ENCODE data around the gene TBX20.

The TBX20 gene, protein sequence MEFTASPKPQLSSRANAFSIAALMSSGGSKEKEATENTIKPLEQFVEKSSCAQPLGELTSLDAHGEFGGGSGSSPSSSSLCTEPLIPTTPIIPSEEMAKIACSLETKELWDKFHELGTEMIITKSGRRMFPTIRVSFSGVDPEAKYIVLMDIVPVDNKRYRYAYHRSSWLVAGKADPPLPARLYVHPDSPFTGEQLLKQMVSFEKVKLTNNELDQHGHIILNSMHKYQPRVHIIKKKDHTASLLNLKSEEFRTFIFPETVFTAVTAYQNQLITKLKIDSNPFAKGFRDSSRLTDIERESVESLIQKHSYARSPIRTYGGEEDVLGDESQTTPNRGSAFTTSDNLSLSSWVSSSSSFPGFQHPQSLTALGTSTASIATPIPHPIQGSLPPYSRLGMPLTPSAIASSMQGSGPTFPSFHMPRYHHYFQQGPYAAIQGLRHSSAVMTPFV

DNA sequence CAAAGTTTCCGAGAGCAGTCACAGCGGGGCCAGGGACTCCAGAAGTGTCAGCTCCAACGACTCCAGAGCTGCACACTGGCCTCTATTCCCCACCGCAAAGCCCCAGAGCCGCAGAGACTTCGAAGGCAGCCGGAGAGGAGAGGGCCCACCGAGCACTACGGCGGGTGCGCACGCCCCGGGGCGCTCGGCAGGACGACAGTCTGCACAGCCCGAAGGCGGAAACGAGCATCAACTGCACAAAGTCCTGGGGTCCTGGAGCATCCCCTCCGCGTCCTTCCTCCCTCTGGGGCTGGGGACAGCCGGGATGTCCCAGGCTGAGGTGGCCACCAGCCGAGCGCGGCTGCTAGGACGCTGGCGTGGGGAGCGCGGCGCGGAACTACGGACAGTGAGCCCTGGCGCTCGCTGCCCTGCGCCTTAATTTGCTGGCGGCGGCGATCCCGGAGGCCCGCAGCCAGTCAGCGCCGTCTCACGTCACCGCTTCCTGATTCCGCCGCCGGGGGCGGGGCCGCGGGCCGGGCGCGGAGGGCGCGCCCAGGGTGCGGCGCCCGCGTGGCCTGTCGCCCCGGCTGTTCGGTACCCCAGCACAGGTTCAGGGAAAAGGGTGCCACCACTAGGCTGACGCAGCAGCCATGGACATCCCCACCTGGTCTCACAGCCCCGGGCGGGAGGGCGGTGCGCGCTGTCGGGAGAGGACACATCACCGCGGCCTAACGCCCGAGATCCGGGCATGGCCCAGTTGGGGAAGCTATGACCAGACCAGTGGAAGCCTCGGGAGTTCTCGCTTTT lies at the start of gene TBX20:
TSS of gene TBX20 (minus strand) at position 391 of the 786 bp plus-strand sequence. CDS start 480 bp downstream, outside the sequence.
- DNase-seq, result peak; percentile 33 to 52

DNA sequence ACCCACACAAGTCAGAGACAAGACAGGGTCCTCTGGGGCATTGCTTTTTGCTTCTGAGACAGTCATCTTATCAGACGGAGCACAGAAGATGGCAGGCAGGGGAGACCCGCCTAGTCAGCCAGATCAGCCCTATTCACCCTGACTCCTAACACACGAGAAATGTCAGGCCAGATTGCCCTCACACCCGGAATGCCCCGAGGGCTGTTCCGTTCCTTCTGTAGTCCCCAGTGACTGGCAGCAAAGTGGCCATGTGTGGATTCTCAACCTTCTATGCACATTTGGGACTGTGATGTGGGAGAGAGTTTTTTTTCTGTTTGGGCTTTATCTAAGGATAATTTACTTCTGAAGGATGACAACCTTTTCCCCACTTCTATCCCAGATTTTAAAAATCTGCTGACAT lies 35.5 kb upstream of the TBX20 start:
- DNase-seq, result no peak

DNA sequence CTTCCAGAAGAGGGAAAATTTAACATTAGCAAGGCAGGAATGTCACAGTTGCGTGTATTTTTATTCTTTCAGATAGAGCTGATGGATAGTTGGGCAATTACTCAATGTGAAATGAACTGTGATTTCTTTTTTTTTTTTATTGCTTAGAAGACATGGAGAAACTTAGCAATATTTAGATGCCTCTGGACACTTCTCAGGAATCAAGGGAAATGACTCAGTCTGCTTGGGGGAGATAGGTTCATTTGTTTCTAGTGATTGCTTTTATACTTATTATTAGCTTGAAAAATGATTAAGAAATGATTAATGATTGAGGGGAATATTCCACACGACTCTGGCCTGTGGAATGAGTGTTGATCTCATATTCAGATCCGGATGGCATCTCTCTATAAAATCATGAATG lies 33.1 kb upstream of the TBX20 start:
- DNase-seq, result no peak

DNA sequence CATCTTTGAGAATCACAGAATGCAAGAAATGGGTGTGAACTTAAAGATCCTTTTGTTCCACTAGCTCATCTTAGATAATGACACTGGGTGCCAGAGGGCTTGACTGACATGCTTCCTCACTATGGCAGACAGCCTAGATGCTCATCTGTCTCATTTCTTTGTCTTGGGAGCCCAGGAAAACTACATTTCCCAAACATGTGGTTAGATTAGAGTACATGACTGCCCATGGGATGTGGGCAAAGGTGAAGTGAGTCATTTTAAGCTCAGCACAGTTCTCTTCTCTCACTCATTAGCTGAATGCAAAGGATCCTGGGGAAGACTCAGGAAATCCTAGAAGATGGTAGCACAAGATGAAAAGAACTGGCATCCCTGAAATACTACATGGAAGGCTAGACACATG lies 32.5 kb upstream of the TBX20 start:
- DNase-seq, result no peak

DNA sequence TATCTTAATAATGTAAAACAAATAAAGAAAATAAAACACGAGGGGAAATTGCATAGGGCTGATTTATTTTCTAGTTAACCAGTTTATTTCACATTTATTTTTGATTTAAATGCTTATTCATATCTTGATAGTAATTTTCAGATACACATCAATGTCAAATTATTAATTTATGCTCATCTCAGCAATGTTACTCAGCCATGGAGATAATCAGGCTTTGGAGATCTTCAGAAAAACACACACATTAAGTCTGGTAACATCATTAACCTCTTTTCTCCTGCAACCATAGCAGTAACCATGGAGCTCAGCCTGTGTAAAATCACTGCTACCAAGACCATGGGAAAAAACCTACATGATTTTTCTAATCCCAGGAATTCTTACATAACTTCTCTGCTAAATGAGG lies 31.9 kb upstream of the TBX20 start:
- DNase-seq, result no peak

DNA sequence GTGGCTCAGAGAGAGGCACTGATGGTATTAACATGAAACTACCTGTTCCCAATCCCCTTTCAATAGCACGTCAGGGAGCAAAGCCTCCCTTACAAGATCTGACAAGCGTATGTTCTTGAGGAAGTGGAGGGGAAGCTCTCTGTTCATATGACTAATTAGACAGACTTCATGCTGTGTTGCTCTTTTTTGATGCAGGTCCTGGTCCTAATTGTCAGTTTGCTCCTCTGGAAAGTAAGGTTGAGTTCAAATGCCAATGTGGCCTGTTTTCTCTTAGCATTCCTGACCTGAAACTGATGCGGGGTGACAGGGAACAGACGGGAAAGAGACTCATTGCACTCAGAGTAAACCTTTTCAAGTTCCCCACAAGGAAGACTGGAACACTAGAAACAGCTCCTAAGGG lies 27.0 kb upstream of the TBX20 start:
- no peak for DNase-seq

DNA sequence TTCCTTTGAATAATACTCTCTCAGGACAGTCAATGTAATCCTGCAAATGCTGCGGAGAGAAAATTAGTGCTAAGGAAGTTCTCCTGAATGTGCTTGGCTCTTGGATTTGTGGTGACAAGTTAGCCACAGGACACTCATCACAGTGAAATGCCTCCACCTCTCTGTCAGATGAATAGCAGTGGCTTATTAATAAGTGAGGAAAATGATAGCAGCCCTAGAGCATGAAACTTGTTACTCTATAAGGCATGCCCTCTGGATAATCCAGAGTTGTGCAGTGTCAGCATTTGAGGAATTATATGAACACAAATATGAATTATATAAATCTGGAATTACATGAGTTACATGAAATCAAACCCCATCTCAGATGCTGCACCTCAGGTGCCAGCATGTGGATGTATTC lies 23.5 kb upstream of the TBX20 start:
- no peak for DNase-seq

DNA sequence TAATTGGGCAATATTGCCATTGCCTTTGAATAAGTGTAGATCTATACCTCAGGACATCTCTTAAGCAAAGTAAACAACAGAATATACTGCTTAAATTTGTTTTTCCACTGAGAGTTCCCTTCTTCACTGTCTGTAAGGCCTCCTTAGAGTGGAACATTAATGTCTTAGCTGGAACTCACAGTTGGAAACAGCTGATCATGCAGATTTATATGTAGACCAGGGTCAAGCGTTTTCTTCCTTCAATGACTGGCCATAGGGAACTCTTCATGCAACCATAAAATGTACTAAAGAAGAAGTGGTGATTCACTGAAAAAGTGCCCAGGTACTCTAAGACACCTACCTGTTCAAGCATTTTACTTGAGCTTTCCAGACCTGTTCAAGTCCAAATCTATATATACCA lies 18.3 kb upstream of the TBX20 start:
- DNase-seq, result no peak

DNA sequence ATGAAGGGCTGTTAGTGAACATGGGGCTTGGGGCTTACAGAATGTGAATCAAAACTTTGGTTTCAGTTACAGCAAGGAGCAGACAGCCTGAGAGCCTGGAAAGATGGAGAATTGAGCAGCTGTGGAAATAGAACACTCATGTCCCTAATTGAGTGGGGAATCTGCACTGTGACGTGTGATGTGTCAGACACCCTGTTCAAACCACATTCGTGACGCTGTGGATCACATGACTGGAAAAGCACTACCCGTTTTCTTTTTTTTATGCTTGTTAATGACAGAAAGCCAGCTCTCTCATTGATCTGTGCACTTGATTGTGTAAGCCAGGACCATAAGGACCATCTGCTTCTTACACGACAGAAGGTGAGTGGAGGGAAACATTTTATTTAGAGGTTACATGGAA lies 15.1 kb upstream of the TBX20 start:
- no peak for DNase-seq

DNA sequence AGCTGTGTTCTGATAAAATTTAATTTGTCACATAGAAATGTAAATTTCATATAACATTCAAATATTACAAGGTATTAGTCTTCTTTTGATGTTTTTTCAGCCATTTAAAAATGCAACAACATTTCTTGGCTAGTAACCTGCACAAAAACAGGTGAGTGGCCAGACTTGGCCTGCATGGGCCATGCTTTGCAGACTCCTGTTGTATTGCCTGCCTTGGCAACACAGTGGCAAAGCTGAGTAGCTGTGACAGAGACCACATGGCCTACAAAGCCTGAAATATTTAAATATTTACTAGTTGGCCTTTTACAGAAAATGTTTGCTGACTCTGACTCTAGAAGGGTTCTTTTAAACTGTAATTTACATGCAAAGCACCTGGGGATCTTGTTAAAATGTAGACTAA lies 13.5 kb upstream of the TBX20 start:
- DNase-seq, result no peak

DNA sequence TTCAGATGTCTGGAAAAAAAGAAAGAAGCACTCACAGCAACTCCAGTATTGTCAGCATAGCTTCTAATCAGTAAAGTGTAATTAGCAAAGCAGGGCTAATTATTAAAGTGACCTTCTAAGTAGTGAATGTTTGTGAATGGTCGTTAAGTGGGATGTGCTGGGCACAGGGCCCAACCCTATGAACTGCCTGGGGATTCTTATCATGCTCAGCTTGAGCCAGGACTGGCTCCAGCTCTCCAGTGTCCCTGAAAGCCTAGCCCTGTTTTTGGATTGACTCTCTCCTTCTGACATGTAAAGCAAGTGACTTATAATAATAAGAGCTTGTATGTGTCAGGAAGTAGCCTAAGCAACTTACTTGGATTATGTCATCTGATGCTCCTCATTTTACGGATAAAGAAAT lies 9.5 kb upstream of the TBX20 start:
- DNase-seq, result no peak

DNA sequence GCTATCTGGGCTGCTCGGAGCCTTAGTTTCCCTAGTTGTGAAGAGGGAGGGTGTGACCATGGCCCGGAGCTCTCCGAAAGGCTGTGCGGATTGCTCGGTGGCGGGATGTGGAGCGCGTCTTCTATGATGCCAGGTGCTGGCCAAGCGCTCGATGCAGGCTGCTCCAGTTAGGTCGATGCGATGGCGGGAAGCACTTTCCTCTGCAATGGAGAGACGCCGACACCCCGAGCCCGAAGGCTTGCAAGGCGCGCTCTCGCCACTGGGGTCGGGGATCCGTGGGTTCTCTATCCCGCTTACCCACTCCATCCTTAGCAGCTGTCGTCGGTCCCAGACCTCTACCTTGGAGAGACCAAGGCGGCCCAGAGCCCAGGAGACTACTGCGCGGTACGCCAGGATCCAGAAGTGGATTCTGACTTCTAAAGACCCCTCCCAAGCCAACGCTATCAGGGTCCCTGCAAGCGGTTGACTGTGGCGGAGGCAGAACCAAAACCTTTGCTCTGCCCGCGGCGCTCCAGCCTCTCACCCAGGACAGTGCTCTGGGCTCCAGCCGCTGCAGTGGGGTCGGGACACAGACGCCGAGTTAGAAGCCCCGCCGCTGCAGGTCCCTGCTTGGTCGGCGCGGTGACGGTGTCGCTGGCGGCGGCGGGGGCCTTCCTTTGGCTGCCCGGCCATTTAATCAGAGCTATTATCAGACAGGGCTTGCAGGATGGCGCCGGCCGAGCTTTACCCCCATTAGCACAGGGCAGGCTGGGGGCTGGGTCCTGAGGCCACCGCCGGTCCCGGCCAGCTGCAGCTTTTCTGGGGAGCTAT lies 7.8 kb upstream of the TBX20 start:
- DNase-seq, result no peak

DNA sequence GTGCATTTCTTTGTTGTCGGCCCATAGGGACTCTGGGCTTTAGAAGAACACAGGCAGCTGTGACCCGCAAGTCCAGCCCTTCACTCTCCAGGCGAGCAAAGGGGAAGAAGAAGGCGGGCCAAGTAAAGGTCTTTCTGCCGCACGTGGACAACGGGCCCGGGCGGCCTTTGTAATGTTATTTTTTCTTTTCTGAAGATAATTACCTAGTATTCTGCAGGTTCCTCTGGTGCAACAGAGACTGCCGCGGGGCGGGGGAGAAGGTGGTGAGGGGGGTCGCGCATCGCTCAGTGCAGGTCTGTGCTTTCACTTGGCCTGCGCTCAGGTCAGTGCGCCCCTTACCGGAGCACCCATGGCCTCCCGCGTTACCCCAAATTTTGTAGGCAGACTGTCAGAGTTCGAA lies 7.1 kb upstream of the TBX20 start:
- DNase-seq, result no peak

DNA sequence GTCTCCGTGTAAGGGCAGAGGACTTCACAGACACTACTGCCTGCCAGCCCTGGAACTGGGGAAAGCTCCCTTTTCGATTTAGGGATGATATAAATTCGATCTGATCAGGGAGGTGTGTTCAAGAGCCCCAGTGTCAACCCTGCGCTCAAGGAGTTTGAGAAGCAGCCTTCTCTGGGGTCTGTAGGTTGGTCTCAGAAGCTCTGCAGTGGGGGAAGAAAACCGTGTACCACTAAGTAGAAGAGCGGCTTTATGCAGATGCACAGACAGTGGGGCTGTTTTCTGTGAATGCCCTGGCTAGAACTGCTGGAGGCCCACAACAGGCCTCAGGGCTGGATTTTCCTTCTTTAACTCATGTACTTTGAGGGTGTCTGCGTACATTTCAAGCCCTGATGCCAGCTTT lies 6.3 kb upstream of the TBX20 start:
- DNase-seq, result no peak

DNA sequence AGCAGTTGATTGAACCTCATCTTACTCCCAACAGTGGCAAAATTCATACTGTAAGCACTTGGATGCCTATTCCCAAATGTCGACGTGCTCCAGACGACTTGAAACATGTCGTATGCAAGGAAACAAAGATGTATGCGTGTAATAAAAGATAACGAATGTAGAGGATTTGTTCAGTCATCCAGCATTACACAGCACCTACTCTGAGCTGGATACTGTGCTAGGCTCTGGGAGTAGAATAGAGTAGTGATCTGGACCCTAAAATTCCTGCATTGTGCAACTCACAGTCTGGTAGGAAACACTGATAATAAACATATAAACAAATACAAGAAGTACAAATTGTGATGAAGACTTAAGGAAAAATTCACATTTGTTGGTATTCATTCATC lies 5.6 kb upstream of the TBX20 start:
- no peak for DNase-seq

DNA sequence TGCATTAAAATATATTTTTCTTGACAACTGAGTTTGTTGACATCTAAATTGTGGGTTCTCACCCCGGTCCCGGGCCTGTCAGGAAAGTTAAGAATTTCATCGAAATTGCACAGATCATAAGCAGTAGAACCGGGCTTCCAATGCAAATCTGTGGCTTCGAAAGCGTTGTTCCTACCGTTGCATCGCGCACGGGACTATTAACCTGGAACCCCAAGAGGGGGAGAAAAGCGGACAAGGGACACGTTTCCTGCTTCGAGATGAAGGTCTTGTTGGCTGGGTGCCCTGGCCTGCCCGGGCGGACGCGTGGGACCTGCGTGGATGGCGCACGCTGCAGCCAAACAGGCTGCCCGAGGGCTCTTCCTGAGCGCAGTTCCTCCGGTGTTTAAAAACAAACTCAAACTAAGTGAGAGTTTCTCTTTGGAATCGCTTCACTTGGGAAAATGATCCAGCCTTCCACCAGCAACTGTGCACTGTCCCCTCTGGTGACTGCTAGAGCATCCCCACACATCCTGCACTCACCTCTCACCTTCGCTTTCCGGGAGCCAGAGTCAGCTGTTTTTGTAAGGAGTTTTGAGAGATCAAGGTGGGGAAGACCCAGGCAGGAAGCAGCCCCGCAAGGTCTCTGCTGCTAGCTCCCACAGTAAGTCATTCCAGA lies 5.1 kb upstream of the TBX20 start:
- no peak for DNase-seq

DNA sequence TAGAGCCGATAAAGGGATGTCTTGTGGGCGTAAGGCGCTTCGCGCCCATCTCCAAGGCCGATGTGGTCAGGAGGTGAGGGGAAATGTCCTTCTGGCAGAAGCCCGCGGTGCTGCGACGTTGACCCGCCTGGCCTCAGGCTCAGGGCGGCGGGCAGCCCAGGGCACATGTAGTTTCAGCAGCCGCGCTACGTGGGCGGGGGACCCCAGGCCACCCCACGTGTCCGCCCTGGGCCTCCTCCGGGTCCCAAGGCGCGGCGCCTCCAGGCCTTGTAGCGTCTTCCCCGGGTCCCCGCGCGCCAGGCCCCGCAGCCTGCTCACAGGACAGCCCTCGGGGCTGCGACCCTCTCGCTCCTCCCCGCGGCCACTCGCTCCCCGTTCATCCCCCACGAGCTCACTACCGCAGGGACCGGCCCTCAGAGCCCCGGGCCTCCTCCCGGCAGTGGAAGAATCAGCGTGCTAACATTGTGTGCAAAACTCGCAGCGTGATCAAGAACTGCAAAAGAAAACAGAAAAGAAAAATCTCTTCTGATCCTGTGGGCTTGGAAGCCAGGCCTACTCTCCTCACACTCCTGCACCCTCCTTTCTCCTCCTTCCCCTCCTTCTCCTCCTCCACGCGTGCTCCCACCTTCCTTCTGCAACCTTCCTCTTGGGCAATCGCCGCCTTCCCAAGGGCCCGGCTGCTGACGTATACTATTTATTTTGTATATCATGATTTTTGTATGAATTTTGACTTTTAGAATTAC lies 4.4 kb upstream of the TBX20 start:
- no peak for DNase-seq

DNA sequence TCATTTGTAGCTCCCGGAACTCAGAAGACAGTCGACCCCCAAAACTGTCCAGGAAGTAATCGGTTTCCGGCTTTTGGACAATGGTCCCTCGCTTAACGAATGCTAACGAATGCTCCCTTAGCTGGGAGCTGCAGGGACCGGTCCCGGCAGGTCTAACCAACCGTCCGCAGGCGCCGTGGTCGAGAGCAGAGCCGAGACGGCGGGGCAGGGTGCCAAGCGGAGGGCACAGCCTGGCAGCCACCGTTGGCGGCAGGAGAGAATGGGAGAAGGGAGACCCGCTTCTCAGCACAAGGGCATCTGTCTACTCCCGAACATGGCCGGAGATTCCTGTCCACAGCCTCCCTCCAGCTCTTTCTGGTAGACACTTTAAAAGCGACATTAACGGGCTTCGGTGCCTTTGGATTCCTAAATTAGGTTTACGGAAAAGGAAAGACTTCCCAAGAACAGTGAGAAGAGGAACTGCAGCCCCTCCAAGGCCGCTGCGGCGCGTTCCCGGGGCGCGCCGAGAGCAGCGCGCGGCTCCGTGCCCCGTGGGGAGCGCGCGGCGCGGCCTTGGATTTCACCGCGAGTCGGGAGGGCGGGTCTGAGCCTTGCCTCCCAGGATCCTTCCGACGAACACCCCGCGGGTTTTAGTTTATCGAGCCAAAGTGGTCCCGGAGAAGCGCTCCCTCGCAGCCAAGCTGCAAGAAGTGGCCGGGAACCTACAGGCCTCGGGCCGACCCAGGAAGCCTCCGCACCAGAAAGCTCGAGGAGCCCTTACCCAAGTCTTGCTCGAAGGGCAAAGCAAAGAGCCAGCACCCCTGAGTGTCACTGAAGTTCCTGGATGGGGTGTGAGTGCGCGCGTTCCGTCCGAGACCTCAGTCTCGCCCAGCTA lies 3.6 kb upstream of the TBX20 start:
- DNase-seq, result no peak

DNA sequence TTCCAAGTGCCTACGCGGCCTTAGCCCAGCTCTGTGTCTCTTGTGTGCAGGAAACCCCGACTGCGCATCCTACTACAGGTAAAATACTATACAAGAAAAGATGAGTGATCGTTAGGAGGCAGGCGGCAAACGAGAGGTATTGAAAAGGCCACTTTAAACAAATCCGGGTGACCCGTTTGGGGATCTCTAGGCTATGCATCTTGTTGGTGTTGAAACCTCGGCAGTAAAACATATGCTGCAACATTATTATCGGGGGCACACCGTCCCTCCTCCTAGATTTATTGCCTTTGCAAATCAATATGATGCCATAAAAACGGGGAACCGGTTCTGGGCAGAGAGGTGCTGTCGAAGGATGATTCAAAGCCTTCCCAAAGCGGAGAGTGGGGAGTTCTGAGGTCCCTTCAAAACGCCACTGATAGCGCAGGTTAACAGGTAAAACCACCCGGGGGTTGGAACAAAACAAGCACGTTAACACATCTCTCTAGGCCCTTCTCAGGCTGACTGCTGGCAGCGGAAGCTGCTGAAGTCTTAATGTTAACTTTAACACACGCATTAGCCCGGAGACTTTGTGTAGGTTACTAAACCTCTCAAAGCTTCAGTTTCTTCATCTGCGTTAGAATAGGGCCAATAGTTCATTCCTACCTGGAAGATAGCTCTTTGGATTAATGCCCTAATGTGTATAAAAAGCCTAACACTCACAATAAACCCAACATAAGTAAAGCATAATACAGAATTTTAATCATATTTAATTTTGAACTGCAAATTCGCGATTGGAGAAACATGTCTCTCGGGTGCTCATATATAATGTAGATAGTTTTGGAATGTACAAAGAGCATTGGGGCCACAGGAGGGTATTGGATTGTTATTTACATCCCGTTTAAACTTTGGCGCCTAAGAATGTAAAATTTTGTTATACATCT lies 2.6 kb upstream of the TBX20 start:
- DNase-seq, result no peak
